Measurements from ENCODE around the gene ADORA1.
A peak's percentile ranks its signal among the peaks of the same experiment; 100 is the strongest.

Gene ADORA1

GRCh38 chr1:203095061-203095690, 32.4 kb upstream of the ADORA1 start:
- no peak for DNase-seq

GRCh38 chr1:203096566-203096965, 31.0 kb upstream of the ADORA1 start:
- DNase-seq: no peak

- no peak for DNase-seq
These were observed 30.5 kb upstream of the ADORA1 start for GRCh38 chr1:203097001-203097400.

GRCh38 chr1:203098445-203098844, 29.1 kb upstream of the ADORA1 start:
- no peak for DNase-seq

- no peak for DNase-seq
These were observed 28.5 kb upstream of the ADORA1 start for GRCh38 chr1:203098914-203099520.

- no peak for DNase-seq
These were observed 27.6 kb upstream of the ADORA1 start for GRCh38 chr1:203099805-203100515.

GRCh38 chr1:203100516-203100869, 27.0 kb upstream of the ADORA1 start:
- DNase-seq: no peak

- no peak for DNase-seq
These were observed 25.5 kb upstream of the ADORA1 start for GRCh38 chr1:203101813-203102634.

- DNase-seq: no peak
These were observed 24.3 kb upstream of the ADORA1 start for GRCh38 chr1:203103216-203103615.

GRCh38 chr1:203103829-203104495, 23.6 kb upstream of the ADORA1 start:
- no peak for DNase-seq

- no peak for DNase-seq
These were observed 22.6 kb upstream of the ADORA1 start for GRCh38 chr1:203104789-203105390.

- DNase-seq: no peak
These were observed 15.1 kb upstream of the ADORA1 start for GRCh38 chr1:203112475-203112874.

GRCh38 chr1:203113308-203113707, 14.2 kb upstream of the ADORA1 start:
- no peak for DNase-seq

- no peak for DNase-seq
These were observed 13.3 kb upstream of the ADORA1 start for GRCh38 chr1:203114202-203114601.

- no peak for DNase-seq
These were observed 11.3 kb upstream of the ADORA1 start for GRCh38 chr1:203116091-203116820.

- DNase-seq: peak; percentile 39
These were observed 9.6 kb upstream of the ADORA1 start for GRCh38 chr1:203117611-203118575.

GRCh38 chr1:203120325-203121153, 7.0 kb upstream of the ADORA1 start:
- no peak for DNase-seq

- DNase-seq: no peak
These were observed 6.1 kb upstream of the ADORA1 start for GRCh38 chr1:203121186-203122015.

GRCh38 chr1:203122159-203122558, 5.4 kb upstream of the ADORA1 start:
- DNase-seq: no peak

All from NCI-H774 (cell line).